Large intestine (tissue), 3 donors: ENCODE measurements around the gene PDZRN4. TPM values are rescaled to one million over a fixed set of nuclear protein-coding genes. Genes with fewer than 3 reads are reported as not detected.
"Not testable (repeated sequence)": the region's sequence is repeated elsewhere in the genome, so short reads cannot be mapped to it uniquely, and the experiment has no call there.

Experiments used
- DNase-seq, 2 donors: peaks; one replicate each; pipeline versions ENCODE4 v3.0.0 to v3.0.0-alpha.2; 2013
- H3K27ac ChIP-seq: one replicate; pipeline ENCODE4 v1.5.1; 2013; ENCODE audit warnings: low read length
- H3K27me3 ChIP-seq: 2 replicates; pipeline ENCODE4 v1.6.1; 2013; ENCODE audit warnings: low read length; ENCODE audit not compliant: control insufficient read depth, insufficient read depth
- H3K36me3 ChIP-seq: 2 replicates; pipeline ENCODE4 v1.6.1; 2013; ENCODE audit warnings: low read length; ENCODE audit not compliant: control insufficient read depth, insufficient read depth
- H3K4me1 ChIP-seq: one replicate; pipeline ENCODE4 v1.6.1; 2013; ENCODE audit warnings: low read length; ENCODE audit not compliant: control insufficient read depth, insufficient read depth
- H3K4me3 ChIP-seq: one replicate; pipeline ENCODE4 v1.5.1; 2013; ENCODE audit warnings: low read length
- H3K9me3 ChIP-seq: one replicate; pipeline ENCODE4 v1.6.1; 2013; ENCODE audit warnings: mild to moderate bottlenecking, low read depth, low read length, moderate library complexity; ENCODE audit not compliant: control insufficient read depth
- WGBS: methylation state at CpG from one replicate; pipeline ENCODE4 v1.1.5; 2013; ENCODE audit warnings: low lambda C conversion rate; ENCODE audit not compliant: insufficient coverage; 5-methylcytosine and 5-hydroxymethylcytosine counted together
- polyA plus RNA-seq: library from polyadenylated mRNA; unstranded; fragments of 120-200 nt; gene quantifications from one replicate; pipeline ENCODE4 v1.2.1, GENCODE V29; 2013

PDZRN4 gene
- polyA plus RNA-seq, 1 donor = 3.2 TPM

GRCh38 chr12:41242603-41243002, 54.5 kb downstream of the PDZRN4 start:
- H3K36me3 ChIP-seq = no peaks in the 10 kb centered on the region
- H3K4me3 ChIP-seq = no peak overlapping the region
- no peaks in the 10 kb centered on the region for H3K4me1 ChIP-seq
- no peak overlapping the region for H3K27ac ChIP-seq
- no CpG with 5 or more reads among the region's 2 CpGs for WGBS
- DNase-seq = no peak
- no peaks in the 10 kb centered on the region for H3K9me3 ChIP-seq
- no peaks in the 10 kb centered on the region for H3K27me3 ChIP-seq

GRCh38 chr12:41248391-41248790, 60.3 kb downstream of the PDZRN4 start:
- no peak for DNase-seq

GRCh38 chr12:41250748-41251147, 62.6 kb downstream of the PDZRN4 start:
- no peak overlapping the region for H3K4me3 ChIP-seq
- no peak overlapping the region for H3K27ac ChIP-seq
- H3K9me3 ChIP-seq = no peaks in the 10 kb centered on the region
- WGBS = no CpG with 5 or more reads among the region's 2 CpGs
- H3K36me3 ChIP-seq = no peaks in the 10 kb centered on the region
- no peaks in the 10 kb centered on the region for H3K4me1 ChIP-seq
- H3K27me3 ChIP-seq = no peaks in the 10 kb centered on the region
- DNase-seq = no peak

More at GRCh38 chr12:41248391-41248790, 60.3 kb downstream of the PDZRN4 start:
- Histone ChIP-seq H3K4me1 (no peaks in the 10 kb centered on the region), H3K27me3 (no peaks in the 10 kb centered on the region), H3K9me3 (no peaks in the 10 kb centered on the region), H3K4me3 (no peak overlapping the region), H3K36me3 (no peaks in the 10 kb centered on the region), H3K27ac (no peak overlapping the region)
- no CpG with 5 or more reads among the region's 2 CpGs for WGBS

- H3K4me3 ChIP-seq = no peak overlapping the region
- no peaks in the 10 kb centered on the region for H3K36me3 ChIP-seq
- H3K4me1 ChIP-seq = no peaks in the 10 kb centered on the region
- H3K27ac ChIP-seq = no peak overlapping the region
- 67% methylated on average over 2 of the region's 4 CpGs for WGBS
- H3K27me3 ChIP-seq = no peaks in the 10 kb centered on the region
- DNase-seq = no peak
- H3K9me3 ChIP-seq = no peaks in the 10 kb centered on the region
Measured at GRCh38 chr12:41254004-41254914, 66.1 kb downstream of the PDZRN4 start.

DNA sequence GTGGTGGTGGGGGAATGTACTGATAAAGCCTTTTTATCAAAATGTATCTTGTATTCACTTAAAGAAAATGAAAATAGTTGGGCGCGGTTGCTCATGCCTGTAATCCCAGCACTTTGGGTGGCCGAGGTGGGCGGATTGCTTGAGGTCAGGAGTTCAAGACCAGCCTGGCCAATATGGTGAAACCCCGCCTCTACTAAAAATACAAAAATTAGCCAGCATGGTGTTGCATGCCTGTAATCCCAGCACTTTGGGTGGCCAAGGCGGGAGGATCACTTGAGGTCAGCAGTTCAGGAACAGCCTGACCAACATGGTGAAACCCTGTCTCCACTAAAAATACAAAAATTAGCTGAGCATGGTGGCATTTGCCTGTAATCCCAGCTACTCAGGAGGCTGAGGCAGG, 75.1 kb downstream of the PDZRN4 start:
- WGBS = no CpG with 5 or more reads among the region's 6 CpGs
- H3K9me3 ChIP-seq, H3K27me3 ChIP-seq, H3K4me3 ChIP-seq, H3K4me1 ChIP-seq, H3K27ac ChIP-seq, H3K36me3 ChIP-seq, DNase-seq: not testable (repeated sequence)

DNA sequence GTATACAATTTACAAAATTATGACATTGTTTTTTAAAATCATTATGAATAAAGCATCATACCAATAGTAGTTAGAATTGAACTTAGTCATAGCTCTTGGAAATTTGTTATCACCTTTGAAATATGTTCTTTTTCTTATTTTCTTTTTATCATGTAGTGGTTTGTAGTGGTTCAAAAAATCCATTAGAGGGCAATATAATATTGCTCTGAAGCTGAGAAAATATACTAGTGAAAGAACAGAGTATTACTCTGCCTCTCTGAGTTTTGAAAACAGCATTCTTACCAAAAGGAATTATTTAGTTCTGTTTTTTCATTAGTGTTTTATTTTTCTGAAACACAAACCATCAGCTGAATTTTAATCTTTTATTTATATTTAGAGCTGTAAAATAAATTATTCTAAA, 76.2 kb downstream of the PDZRN4 start:
- no peaks in the 10 kb centered on the region for H3K36me3 ChIP-seq
- no peaks in the 10 kb centered on the region for H3K4me1 ChIP-seq
- no peak for DNase-seq
- no peak overlapping the region for H3K27ac ChIP-seq
- no peaks in the 10 kb centered on the region for H3K27me3 ChIP-seq
- no peaks in the 10 kb centered on the region for H3K9me3 ChIP-seq
- no peak overlapping the region for H3K4me3 ChIP-seq

DNA sequence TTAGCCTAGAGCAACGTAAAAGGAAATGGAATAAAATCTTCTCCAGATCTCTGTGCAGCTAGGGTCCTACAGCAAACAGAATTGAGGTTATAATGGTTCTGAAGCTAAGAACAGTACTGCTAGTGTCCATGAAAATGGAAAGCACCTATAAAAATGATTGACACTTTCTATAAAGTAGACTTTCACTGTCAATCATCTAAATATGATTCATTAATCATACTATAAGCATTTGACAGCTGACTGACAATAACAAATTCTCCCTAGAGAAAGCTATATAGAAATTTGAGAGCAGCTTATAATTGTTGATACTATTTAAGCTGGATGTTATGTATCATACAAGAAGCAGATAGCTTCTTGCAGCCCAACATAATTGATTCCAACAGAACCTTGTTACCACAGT, 80.9 kb downstream of the PDZRN4 start:
- Histone ChIP-seq H3K27me3 (no peaks in the 10 kb centered on the region), H3K36me3 (no peaks in the 10 kb centered on the region), H3K9me3 (no peaks in the 10 kb centered on the region), H3K4me1 (no peaks in the 10 kb centered on the region), H3K4me3 (no peak overlapping the region), H3K27ac (no peak overlapping the region)
- no CpG with 5 or more reads among the region's 1 CpG for WGBS
- no peak for DNase-seq

- no peaks in the 10 kb centered on the region for H3K36me3 ChIP-seq
- H3K4me1 ChIP-seq = no peaks in the 10 kb centered on the region
- WGBS = no CpG with 5 or more reads among the region's 3 CpGs
- H3K9me3 ChIP-seq = no peaks in the 10 kb centered on the region
- no peaks in the 10 kb centered on the region for H3K27me3 ChIP-seq
- DNase-seq = no peak
- H3K4me3 ChIP-seq = no peak overlapping the region
- no peak overlapping the region for H3K27ac ChIP-seq
Measured at GRCh38 chr12:41271489-41271888, 83.4 kb downstream of the PDZRN4 start.

DNA sequence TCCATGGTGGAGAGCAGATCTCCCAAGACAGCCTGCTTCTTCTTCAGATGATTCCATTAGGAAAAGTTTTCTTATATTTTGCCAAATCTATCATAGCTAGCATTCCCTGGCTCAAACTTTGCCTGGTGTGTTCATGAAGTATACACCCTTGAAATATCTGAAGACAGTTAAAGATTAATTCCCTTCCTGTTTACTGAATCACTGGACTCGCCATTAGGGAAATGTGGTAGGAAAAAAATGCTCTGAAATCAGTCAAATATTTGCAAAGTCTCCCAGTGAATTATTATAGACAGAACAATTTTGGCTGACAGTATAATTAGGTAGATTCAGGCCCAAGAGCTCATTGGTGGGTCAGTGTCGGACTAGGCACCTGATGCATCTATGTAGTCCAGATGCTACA, 86.5 kb downstream of the PDZRN4 start:
- Histone ChIP-seq H3K4me3 (no peak overlapping the region), H3K36me3 (no peaks in the 10 kb centered on the region), H3K27ac (no peak overlapping the region), H3K4me1 (no peaks in the 10 kb centered on the region), H3K27me3 (no peaks in the 10 kb centered on the region), H3K9me3 (no peaks in the 10 kb centered on the region)
- WGBS = no CpG with 5 or more reads among the region's 2 CpGs
- no peak for DNase-seq

GRCh38 chr12:41277100-41277945, 89.2 kb downstream of the PDZRN4 start:
- H3K36me3 ChIP-seq = no peaks in the 10 kb centered on the region
- no peak overlapping the region for H3K4me3 ChIP-seq
- H3K4me1 ChIP-seq = no peaks in the 10 kb centered on the region
- DNase-seq = peak in 1 of 2 donors; percentile 21
- 32% methylated on average over 3 of the region's 15 CpGs for WGBS
- no peaks in the 10 kb centered on the region for H3K9me3 ChIP-seq
- no peaks in the 10 kb centered on the region for H3K27me3 ChIP-seq
- H3K27ac ChIP-seq = no peak overlapping the region
